ENCODE data around the gene TUT4.
"Not testable (repeated sequence)": the region's sequence is repeated elsewhere in the genome, so short reads cannot be mapped to it uniquely, and the experiment has no call there.

TUT4 gene, protein sequence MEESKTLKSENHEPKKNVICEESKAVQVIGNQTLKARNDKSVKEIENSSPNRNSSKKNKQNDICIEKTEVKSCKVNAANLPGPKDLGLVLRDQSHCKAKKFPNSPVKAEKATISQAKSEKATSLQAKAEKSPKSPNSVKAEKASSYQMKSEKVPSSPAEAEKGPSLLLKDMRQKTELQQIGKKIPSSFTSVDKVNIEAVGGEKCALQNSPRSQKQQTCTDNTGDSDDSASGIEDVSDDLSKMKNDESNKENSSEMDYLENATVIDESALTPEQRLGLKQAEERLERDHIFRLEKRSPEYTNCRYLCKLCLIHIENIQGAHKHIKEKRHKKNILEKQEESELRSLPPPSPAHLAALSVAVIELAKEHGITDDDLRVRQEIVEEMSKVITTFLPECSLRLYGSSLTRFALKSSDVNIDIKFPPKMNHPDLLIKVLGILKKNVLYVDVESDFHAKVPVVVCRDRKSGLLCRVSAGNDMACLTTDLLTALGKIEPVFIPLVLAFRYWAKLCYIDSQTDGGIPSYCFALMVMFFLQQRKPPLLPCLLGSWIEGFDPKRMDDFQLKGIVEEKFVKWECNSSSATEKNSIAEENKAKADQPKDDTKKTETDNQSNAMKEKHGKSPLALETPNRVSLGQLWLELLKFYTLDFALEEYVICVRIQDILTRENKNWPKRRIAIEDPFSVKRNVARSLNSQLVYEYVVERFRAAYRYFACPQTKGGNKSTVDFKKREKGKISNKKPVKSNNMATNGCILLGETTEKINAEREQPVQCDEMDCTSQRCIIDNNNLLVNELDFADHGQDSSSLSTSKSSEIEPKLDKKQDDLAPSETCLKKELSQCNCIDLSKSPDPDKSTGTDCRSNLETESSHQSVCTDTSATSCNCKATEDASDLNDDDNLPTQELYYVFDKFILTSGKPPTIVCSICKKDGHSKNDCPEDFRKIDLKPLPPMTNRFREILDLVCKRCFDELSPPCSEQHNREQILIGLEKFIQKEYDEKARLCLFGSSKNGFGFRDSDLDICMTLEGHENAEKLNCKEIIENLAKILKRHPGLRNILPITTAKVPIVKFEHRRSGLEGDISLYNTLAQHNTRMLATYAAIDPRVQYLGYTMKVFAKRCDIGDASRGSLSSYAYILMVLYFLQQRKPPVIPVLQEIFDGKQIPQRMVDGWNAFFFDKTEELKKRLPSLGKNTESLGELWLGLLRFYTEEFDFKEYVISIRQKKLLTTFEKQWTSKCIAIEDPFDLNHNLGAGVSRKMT (N-terminal part only)

DNA sequence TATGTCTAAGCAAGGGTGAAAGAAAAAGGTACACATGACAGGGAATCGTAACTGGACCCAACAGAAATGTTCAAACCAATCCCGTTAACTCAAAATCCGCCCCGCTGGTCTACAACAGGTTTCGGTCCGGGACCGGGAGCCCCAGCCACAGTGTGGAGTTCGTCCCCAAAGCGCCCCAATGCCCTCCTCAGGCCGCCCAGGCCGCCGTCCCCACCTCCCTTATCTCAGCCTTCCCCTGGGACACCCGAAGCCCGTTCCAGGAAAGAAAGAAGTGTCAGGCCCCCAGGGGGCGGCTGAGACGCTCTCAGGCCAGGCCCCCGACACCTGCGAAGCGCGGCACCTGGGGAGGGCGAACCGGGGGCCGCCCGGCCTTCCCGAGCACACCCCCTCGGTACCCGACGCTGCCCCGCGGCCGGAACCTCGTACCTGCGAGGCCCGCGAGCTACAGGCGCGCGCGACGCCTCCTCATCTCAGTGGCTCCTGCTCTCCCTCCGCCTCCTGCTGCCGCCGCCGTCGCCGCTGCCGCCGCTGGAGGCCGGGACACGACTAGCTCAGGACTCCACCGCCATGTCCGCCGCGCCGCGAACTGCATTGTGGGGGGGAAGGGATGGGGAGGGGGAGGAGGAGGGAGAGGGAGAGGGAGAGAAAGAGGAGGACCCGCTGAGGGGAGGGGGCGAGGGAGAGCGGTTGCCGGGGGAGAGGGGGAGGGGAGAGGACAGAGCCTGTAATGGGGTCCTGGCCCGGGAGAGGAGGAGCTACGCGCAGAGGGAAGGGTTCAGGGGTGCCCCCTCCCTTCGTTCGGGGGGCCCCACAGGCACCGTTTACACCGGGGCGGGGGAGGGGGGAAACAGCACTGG, at the start of gene TUT4:
TUT4 (minus strand) TSS at position 588 of the 857 bp plus-strand sequence. CDS start 26,812 bp downstream, outside the sequence.
- in situ Hi-C loops (cut with HindIII; ENCODE audit: low sequenced_read_pairs): no loop called here

DNA sequence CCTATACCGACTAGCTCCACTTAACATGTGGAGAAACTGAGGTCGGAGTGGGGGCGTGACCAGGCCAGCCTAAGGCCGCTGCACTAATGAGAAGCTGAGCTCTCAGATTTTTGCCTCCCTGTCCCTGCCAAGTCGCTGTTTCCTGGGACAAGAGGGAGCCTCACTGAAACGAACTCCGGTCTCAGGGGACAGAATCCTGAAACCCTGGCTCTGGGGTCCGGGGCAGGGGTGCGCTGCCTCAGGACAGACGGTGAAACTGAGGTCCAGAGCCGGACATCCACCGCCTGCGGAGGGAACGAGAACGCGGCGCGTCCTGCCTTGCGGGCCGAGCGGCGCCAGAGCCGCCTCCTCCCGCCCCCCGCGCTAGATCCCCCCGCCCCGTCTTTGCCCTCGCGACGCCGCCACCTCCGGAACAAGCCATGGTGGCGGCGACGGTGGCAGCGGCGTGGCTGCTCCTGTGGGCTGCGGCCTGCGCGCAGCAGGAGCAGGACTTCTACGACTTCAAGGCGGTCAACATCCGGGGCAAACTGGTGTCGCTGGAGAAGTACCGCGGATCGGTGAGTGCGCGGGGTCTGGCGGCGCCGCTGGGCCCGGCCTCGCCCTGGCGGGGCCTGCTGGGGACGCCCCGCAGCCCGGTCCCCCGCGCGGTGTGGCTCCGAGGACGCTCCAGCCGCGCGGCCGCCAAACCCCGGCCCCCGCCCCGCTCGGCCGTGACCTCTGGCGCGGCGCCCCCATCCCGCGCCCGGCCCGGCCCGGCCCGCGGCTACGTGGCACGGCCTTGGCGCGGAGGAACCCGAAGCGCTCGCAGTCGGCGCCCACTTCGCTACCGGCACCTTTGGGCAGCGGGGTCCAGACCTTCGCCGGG, 49.3 kb upstream of the TUT4 start, which contains the start of gene GPX7:
GPX7 (plus strand) TSS at position 381 of the 865 bp plus-strand sequence; CDS start at position 420, 39 bp downstream.
- in situ Hi-C loops (cut with HindIII; ENCODE audit: low sequenced_read_pairs): no loop called here

DNA sequence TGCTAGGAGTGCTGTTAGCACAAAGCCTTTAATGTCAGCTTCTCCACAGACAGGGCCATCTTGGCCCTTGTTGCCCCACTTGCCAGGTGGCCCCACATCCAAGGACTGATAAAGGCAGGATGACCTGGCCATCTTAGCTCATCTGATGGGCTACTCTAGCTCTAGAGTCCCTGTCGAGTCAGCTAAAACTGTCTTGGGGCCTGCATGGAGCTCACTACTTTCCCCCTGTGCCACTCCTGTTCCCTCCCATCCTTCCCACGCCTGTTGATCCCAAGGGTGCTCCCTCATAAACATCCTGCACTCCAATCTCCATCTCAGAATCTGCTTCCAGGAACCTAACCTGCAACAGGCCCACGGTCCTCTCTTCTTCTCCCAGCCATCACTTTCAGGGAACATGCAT, 48.6 kb upstream of the TUT4 start:
- in situ Hi-C loops (cut with HindIII; ENCODE audit: low sequenced_read_pairs): no loop called here

GRCh38 chr1:52600533-52601179, 47.8 kb upstream of the TUT4 start:
- in situ Hi-C loops (cut with HindIII; ENCODE audit: low sequenced_read_pairs): no loop called here

DNA sequence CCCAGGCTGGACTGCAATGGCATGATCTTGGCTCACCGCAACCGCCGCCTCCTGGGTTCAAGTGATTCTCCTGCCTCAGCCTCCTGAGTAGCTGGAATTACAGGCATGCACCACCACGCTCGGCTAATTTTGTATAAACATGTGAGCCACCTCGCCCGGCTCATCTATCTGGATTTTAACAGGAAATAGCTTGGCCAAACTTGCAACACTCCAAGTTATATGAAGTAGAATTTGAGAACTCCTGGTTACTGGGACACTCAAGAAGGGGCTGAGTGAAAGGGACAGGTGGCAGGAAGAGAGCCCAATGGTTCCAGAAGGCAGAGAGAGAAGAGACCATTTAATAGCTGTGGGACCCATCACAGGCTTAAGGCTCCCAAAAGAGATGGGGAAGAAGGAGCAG, 46.3 kb upstream of the TUT4 start:
- in situ Hi-C loops (cut with HindIII; ENCODE audit: low sequenced_read_pairs): no loop called here

- in situ Hi-C loops (cut with HindIII; ENCODE audit: low sequenced_read_pairs): no loop called here
These were observed 45.8 kb upstream of the TUT4 start for GRCh38 chr1:52598729-52599128.

- in situ Hi-C loops (cut with HindIII; ENCODE audit: low sequenced_read_pairs): no loop called here
These were observed 45.0 kb upstream of the TUT4 start for GRCh38 chr1:52597912-52598311.

GRCh38 chr1:52595061-52595460, 42.2 kb upstream of the TUT4 start:
- in situ Hi-C loops (cut with HindIII; ENCODE audit: low sequenced_read_pairs): no loop called here

- in situ Hi-C loops (cut with HindIII; ENCODE audit: low sequenced_read_pairs): no loop called here
These were observed 40.6 kb upstream of the TUT4 start for GRCh38 chr1:52593495-52593894.

DNA sequence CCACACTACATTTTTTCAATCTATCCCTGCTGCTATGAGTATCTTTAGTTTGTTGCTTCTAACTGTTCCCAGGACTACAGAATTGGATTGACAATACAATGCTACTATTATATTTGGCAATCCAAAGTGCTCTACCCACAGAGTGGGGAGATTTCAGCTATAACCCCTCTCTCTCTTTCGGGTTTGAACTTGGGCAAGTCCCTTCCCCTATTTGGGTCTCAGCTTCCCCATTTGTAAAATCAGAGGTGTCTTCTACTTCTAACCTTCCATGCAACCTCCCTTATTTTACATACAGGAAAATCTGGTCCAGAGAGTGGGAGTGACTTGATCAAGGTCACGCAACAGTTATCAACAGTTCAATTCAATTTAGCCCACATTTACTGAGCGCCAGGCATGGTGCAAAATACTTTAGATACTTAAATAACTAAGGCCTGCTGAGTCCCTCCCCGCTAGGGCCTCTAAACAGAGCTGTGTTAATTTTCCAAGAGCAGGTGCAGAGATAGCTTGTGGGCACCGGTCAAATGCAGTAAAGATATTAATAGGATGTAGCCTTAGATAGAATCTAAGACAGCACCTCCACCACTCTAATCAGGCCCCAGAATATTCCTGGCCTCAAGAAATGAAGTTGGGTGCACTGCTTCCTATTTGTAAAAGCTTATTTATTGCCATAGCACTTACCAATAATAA, 39.9 kb upstream of the TUT4 start:
- in situ Hi-C loops (cut with HindIII; ENCODE audit: low sequenced_read_pairs): no loop called here

DNA sequence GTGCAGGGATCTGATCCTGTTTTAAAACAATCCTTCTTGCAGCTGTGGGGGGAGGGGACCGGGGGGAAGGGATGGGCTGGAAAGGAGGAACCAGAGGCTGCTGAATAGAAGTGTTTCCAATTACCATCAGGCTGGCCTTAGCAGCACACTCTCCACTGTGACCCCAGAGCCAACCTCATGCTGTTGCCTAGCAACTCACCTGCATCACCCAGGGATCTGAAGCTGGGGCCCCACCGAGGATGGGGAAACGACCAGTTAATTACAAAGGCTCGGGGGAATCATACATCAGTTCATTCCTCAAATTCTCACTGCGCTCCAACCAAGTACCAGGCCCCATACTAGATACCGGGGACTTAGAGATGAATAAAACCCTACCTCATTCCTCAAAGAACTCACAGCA, 37.4 kb upstream of the TUT4 start:
- in situ Hi-C loops (cut with HindIII; ENCODE audit: low sequenced_read_pairs): no loop called here

DNA sequence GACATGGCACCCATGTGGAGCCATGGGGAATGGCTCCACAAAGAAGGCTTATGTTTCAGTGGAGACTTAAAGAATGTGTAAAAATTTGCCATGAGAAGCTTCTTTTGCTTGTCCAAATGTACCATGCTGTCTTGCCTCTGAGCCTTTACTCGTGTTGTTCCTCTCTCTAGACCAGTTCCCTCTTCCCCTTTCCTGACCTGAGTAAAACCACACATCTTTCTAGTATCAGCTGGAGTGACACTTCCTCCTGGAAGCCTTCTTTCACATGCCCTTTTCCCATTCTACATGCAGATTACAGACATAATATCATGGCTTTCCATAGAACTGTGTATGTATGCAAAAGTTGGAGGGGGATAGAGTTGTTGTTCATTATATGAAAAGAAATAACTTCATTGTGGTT, 35.6 kb upstream of the TUT4 start:
- in situ Hi-C loops (cut with HindIII; ENCODE audit: low sequenced_read_pairs): loop anchor here (5.0 kb wide), 1 partner anchor 89 kb away; no protein-coding TSS in a partner anchor

DNA sequence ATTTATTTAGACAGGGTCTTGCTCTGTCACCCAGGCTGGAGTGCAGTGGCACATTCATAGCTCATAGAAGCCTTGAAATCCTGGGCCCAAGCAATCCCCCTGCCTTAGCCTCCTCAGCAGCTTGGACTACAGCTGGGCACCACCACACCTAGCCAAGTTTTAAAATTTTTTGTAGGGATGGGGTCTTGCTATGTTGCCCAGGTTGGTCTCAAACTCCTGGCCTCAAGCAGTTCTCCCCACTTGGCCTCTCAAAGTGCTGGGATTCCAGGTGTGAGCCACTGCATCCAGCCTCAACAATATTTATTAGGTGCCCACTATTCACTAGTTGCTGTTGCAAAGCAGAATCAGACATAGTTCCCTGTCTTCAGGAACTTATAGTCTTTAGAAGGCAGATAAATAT, 35.1 kb upstream of the TUT4 start:
- in situ Hi-C loops (cut with HindIII; ENCODE audit: low sequenced_read_pairs): loop anchor here (5.0 kb wide), 1 partner anchor 89 kb away; no protein-coding TSS in a partner anchor

DNA sequence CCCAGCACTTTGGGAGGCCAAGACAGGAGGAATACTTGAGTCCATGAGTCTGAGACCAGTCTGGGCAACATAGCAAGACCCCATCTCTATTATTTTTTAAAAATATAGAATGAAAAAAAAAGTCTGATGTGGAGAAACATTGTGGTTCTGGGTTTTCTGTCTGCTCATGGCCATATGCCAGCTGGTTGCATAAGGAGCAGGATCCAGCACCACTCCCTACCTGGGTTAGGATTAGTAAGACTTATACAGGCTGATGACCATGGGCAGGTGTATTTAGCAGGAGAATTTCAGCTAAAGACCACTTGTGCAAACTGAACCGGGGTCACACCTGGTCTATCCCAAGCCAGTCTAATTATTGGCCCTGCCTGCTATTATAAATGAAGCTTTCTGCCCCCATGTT, 32.6 kb upstream of the TUT4 start:
- in situ Hi-C loops (cut with HindIII; ENCODE audit: low sequenced_read_pairs): loop anchor here (5.0 kb wide), 1 partner anchor 92 kb away; no protein-coding TSS in a partner anchor

DNA sequence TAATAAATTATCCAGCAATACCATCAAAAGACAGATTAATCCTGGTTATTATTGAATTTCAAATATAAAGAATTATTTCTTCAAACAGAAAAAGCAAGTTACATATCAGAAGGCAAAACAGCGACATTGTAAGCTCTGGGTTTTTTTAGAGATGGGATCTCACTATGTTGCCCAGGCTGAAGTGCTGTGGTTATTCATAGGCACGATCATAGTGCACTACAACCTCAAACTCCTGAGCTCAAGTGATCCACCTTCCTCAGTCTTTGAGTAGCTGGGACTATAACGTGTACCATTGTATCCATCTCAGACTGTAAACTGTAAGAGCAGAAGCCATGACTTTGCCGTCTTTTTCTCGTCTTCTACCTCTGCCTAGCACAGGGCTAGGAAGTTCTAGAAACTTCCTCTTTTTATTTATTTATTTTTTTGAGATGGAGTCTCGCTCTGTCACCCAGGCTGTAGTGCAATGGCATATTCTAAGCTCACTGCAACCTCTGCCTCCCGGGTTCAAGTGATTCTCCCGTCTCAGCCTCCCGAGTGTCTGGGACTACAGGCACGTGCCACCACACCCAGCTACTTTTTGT, 29.3 kb upstream of the TUT4 start:
- in situ Hi-C loops (cut with HindIII; ENCODE audit: low sequenced_read_pairs): no loop called here

DNA sequence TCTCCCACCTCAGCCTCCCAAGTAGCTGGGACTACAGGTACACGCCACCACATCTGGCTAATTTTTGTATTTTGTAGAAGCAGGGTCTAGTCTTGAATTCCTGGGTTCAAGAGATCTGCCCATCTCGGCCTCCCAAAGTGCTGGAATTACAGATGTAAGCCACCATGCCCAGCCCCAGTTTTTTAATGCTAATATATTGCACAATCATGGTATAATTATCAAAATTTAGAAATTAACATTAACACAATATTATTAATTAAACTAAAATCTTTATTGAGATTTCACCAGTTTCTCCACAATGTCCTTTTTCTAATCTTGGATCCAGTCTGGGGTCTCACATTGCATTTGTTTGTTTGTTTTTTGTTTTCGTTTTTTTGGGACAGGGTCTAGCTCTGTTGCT, 27.4 kb upstream of the TUT4 start:
- in situ Hi-C loops (cut with HindIII; ENCODE audit: low sequenced_read_pairs): no loop called here

DNA sequence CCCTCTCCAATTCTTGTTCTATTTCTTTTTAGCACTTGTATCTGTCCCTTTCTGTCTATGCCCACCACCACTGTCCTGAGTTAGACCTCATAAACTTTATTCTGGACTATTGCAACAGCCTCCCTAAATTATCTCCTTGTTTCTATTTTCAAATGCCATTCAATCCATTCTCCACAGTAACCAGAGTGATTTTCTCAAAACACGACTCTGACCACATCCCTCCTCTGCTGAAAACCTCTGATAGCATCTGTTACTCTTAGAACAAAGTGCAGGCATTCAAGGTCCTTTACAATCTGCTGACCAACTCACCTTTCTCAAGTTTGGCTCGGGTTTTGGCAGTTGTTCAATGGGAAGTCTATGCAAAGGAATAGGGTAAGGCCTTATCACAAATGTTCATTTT, 26.5 kb upstream of the TUT4 start:
- in situ Hi-C loops (cut with HindIII; ENCODE audit: low sequenced_read_pairs): no loop called here

DNA sequence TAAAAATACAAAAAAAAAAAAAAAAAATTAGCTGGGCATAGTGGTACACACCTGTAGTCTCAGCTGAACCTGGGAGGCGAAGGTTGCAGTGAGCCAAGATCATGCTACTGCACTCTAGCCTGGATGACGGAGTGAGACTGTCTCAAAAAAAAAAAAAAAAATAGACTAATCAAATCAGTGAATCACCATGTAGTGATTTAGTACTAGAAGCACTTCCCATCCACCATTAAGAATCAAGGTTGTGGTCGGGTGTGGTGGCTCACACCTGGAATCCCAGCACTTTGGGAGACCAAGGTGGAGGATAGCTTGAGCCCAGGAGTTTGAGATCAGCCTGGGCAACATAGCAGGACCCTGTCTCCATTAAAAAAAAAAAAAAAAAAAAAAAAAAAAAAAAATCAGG, 25.2 kb upstream of the TUT4 start:
- in situ Hi-C loops (cut with HindIII; ENCODE audit: low sequenced_read_pairs): not testable (repeated sequence)
